ENCODE measurements around the gene TMEM209. TPM values are rescaled to one million over a fixed set of nuclear protein-coding genes. Genes with fewer than 3 reads are reported as not detected.
A peak's percentile ranks its signal among the peaks of the same experiment; 100 is the strongest.

TMEM209 gene
- total RNA-seq, 2 donors from 2014 or later = 39.9 to 47.0 TPM

DNA sequence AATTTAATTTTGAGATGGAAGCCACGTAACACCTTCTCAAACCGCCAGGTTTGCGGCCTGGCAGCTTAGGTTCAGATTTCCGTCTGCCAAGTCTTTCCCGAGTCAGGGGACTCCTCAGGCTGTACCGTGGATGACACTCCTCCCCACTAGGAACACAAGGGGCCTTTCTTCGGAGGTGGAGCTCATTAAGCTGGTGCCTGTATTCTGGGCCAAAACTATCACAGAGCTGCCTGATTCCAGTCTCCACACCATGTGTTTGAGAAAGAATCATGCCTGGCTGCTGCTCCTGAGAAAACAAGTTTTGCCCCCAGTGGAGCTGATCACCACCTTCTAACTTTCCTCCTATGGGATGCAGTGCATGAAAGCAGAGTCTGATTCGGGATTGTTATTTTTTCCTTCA lies 44.8 kb downstream of the TMEM209 start:
- no peak for ATAC-seq (replicated peaks)
- H3K36me3 Mint-ChIP-seq (ENCODE audit: low read depth) = peaks cover 76% of the 10 kb centered on the region
- H3K9me3 Mint-ChIP-seq = no peaks in the 10 kb centered on the region
- no peak overlapping the region for H3K4me3 Mint-ChIP-seq
- H3K27ac Mint-ChIP-seq = no peak overlapping the region
- H3K4me1 Mint-ChIP-seq = peaks cover 7% of the 10 kb centered on the region
- H3K27me3 Mint-ChIP-seq = no peaks in the 10 kb centered on the region

DNA sequence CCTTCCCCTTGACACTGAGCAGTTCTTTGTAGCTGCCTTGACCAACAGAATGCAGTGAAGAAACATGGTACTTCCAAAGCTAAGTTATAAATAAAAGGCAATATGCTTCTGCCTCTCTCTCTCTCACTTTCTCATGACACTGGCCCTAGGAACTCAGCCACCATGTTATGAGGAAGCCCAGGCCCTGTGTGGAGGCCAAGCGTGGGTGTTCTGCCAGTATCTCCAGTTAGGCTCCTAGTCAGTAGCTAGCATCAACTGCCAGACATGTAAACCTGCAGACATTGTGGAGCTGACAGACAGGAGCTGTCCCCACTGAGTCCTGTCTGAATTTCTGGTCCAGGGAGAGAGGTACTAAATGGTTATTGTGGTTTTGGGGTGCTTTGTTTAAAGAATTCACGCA lies 45.2 kb downstream of the TMEM209 start:
- Mint-ChIP-seq H3K27me3 (no peaks in the 10 kb centered on the region), H3K27ac (no peak overlapping the region), H3K4me1 (peaks cover 7% of the 10 kb centered on the region), H3K36me3 (ENCODE audit: low read depth) (peaks cover 72% of the 10 kb centered on the region), H3K4me3 (no peak overlapping the region), H3K9me3 (no peaks in the 10 kb centered on the region)
- ATAC-seq (replicated peaks) = no peak

DNA sequence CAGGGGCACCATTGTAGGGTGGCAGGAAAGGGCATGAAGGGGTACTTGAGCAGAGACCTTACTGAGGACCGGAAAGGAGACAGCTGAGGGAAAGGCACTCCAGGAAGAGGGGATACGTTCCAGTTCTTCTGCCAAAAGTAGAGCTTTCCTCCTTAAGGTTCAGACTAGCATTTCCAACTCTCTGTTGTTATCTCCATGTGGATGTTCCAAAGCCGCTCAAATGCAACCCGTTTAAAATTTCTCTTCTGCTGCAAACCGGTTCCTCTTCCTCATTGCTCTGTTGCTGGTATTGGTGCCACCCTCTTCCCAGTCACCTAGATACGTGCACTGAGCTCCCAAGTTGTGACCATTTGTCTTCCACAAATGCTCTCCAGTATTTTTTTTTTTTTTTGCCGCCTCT lies 47.5 kb downstream of the TMEM209 start:
- no peaks in the 10 kb centered on the region for H3K27me3 Mint-ChIP-seq
- no peak overlapping the region for H3K27ac Mint-ChIP-seq
- H3K9me3 Mint-ChIP-seq = no peaks in the 10 kb centered on the region
- H3K4me3 Mint-ChIP-seq = no peak overlapping the region
- peaks cover under 1% of the 10 kb centered on the region for H3K4me1 Mint-ChIP-seq
- peaks cover 50% of the 10 kb centered on the region for H3K36me3 Mint-ChIP-seq (ENCODE audit: low read depth)
- ATAC-seq (replicated peaks) = no peak

DNA sequence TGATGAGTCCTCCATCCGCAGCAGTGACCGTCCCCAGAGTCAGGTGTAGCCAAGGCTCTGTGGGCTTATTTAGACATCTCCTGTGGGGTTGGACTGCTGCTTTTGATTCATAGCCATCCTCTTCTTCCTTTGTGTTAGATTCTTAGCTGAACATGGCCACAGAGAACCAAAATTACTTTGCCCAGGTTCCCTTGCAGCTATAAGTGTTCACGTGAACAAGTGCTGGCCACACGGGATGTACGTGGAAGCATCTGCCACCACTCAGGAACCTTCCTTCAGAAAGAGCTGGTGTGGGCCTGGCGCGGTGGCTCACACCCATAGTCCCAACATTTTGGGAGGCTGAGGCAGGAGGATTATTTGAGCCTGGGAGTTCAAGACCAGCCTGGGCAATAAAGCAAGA lies 49.1 kb downstream of the TMEM209 start:
- no peak overlapping the region for H3K4me3 Mint-ChIP-seq
- H3K27ac Mint-ChIP-seq = no peak overlapping the region
- no peaks in the 10 kb centered on the region for H3K9me3 Mint-ChIP-seq
- H3K27me3 Mint-ChIP-seq = no peaks in the 10 kb centered on the region
- peaks cover 34% of the 10 kb centered on the region for H3K36me3 Mint-ChIP-seq (ENCODE audit: low read depth)
- ATAC-seq (replicated peaks) = no peak
- no peaks in the 10 kb centered on the region for H3K4me1 Mint-ChIP-seq

DNA sequence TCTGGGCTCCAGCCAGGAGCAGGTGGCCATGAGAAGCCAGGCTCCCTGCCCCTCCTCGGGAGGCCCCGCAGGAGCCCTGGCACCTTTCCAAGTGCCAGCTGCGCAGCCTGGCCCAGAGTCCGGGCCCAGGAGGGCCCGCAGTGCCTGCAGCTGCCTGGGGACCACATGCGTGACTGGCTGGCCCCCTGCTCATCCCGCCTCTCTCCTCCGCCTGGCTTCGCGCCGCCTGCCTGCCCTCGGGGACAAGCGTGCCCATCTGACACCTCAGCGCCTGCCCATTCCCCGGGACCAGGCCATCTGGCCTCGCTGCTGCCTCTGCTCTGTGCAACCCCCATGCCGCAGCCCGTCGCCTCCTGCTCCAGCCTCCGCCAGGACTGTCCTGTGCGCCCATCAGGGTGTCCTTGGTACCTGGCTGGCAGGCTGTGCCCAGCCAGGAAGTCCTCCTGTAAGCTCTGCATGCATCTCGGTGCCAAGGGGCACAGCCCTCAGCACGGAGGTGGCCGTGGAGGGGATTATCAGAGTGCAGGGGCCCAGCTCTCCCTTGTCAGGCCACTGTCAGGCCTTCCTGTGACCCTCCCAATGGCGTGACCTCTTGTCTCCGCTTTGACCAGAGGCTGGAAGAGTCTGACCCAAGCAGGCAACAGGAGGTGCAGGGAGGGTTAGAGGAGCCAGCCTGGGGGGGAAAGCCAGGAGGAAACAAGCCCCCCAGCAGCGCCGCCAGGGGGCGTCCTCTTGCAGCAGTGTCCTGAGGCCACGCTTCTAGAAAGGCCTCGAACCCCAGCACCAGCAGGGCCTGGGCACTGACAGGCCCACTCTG lies 50.5 kb downstream of the TMEM209 start:
- Mint-ChIP-seq H3K4me1 (no peaks in the 10 kb centered on the region), H3K9me3 (no peaks in the 10 kb centered on the region), H3K4me3 (no peak overlapping the region), H3K27me3 (no peaks in the 10 kb centered on the region), H3K36me3 (ENCODE audit: low read depth) (peaks cover 20% of the 10 kb centered on the region), H3K27ac (no peak overlapping the region)
- no peak for ATAC-seq (replicated peaks)

DNA sequence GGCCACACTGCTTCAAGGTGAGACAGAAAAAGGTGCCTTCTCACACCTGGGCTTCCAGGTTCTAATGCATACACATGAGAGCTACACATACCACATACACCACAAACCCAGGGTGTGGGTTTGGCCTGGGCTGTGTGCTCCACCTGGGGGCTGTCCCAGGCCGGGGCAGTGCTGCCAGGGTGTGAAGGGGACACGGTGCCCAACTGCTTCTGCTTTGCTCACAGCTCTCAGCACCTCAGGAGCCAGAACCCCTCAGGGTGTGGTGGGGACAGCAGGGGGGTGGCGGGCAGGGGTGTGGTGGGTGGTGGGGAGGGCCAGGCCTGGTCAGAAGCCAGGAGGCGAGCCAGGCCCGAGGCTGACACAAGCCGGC lies 51.1 kb downstream of the TMEM209 start:
- H3K27me3 Mint-ChIP-seq = no peaks in the 10 kb centered on the region
- H3K4me3 Mint-ChIP-seq = no peak overlapping the region
- H3K9me3 Mint-ChIP-seq = no peaks in the 10 kb centered on the region
- H3K36me3 Mint-ChIP-seq (ENCODE audit: low read depth) = peaks cover 14% of the 10 kb centered on the region
- no peaks in the 10 kb centered on the region for H3K4me1 Mint-ChIP-seq
- ATAC-seq (replicated peaks) = no peak
- no peak overlapping the region for H3K27ac Mint-ChIP-seq

DNA sequence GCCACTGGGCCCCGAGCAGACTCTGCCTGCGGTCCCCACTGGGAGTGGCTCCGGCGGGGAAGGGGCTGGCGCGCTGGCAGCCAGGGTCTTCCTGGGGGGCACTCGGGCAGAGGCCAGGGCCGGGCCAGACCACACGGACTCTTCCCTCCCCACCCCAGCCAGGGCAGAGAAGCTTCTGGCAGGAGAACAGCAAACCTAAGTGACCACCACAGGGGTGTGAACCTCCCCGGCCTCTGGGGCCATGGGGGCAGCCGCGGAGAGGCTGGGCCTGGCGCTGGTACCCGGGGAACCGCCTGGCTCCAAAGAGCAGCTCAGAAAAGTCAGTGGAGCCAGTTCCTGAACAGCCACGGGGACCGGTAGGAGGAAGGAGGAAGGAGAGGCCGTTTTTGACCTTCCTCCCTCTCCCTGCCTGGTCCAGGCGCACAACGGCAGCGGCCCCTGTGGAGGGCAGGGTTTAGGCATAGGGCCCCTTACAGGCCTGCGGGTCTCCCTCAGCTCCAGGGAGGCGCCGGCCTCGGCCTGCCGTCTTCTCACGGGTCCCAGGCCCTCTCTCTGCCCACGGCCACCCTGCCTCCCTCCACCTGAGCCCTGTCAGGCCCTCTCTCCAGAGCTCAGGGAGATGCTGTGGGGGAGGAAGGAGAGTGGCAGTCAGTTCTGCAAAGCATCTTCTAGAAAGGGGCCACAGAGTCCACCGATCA lies 51.8 kb downstream of the TMEM209 start:
- H3K36me3 Mint-ChIP-seq (ENCODE audit: low read depth) = peaks cover 7% of the 10 kb centered on the region
- no peaks in the 10 kb centered on the region for H3K4me1 Mint-ChIP-seq
- H3K27me3 Mint-ChIP-seq = no peaks in the 10 kb centered on the region
- no peak overlapping the region for H3K27ac Mint-ChIP-seq
- H3K9me3 Mint-ChIP-seq = no peaks in the 10 kb centered on the region
- no peak overlapping the region for H3K4me3 Mint-ChIP-seq
- ATAC-seq (replicated peaks) = no peak

DNA sequence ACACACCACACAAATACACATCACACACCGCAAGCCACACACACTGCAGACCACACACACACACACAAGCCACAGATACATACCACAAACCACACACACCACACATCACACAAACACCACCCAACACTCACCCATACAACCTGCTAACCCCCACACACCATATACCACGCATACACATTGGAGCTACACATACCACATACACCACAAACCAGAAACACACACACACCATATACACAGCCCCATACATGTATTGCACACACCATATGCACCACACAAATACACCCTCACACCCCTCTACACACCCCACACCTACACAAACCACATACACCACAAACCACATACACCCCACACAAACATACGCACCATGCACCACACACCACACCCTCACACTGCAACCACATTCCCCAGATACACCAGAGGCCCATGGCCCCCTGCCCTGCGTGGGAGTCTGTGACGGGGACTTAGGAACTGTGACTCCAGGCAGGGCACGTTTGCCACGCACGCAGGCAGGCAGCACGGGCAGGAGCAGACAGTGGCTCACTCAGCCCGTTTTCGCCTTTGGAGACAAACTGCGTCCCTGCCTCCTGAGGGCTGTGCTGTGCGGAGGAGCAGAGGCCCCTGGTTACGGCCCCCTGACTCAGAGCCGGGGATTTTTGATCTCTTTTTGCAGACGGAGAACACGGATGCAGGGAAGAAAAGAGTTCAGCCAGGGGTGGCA lies 52.6 kb downstream of the TMEM209 start:
- ATAC-seq (replicated peaks) = peak; percentile 30
- Mint-ChIP-seq H3K4me3 (no peak overlapping the region), H3K27me3 (no peaks in the 10 kb centered on the region), H3K27ac (no peak overlapping the region), H3K4me1 (no peaks in the 10 kb centered on the region), H3K36me3 (ENCODE audit: low read depth) (peaks cover under 1% of the 10 kb centered on the region), H3K9me3 (no peaks in the 10 kb centered on the region)

DNA sequence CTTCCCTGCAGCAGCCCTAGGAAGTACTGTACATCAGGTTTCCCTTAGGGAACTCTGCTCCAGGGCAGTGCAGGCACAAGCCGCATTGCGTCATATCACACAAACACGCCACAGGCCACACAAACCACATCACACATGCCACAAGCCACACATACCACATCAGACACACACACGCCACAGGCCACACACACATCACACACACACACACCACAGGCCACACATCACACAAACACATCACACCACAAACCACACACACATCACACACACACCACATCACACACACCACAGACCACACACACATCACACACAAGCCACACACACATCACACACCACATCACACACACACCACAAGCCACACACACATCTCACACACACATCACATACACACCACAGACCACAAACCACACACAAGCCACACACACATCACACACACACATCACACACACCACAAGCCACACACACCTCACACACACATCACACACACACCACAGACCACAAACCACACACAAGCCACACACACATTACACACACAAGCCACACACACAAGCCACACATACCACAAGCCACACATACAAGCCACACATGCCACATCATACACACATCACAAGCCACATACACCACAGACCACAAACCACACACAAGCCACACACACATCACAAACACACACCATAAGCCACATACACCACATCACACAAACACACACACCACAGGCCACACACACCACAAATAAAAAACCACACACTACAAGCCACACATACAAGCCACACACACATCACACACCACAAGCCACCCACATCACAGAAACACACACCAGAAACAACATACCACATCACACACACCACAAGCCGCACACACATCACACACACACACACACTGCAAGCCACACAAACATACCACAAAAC lies 53.4 kb downstream of the TMEM209 start:
- Mint-ChIP-seq H3K27ac (no peak overlapping the region), H3K4me1 (no peaks in the 10 kb centered on the region), H3K9me3 (no peaks in the 10 kb centered on the region), H3K27me3 (no peaks in the 10 kb centered on the region), H3K36me3 (ENCODE audit: low read depth) (no peaks in the 10 kb centered on the region), H3K4me3 (no peak overlapping the region)
- peak; percentile 59 for ATAC-seq (replicated peaks)

DNA sequence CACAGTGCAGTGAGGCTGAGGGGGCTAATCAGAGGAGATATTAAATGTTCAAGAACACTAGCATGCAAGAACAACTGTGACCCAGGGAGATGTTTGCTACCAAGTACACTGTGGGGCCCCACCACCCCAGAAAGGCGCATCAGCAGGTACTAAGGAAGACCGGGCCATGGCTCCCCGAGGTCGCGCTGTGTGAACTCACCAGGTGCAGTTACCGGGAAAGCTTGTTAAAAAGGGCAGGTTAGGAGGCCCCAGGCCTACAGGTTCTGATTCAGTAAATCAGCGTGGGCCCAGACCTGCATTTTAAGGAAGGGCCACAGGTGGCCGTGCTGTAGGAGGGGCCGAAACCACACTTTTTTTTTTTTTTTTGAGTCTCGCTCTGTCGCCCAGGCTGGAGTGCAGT lies 54.6 kb downstream of the TMEM209 start:
- H3K4me3 Mint-ChIP-seq = no peak overlapping the region
- H3K27me3 Mint-ChIP-seq = no peaks in the 10 kb centered on the region
- no peak overlapping the region for H3K27ac Mint-ChIP-seq
- H3K9me3 Mint-ChIP-seq = no peaks in the 10 kb centered on the region
- H3K36me3 Mint-ChIP-seq (ENCODE audit: low read depth) = no peaks in the 10 kb centered on the region
- H3K4me1 Mint-ChIP-seq = no peaks in the 10 kb centered on the region
- ATAC-seq (replicated peaks) = no peak

DNA sequence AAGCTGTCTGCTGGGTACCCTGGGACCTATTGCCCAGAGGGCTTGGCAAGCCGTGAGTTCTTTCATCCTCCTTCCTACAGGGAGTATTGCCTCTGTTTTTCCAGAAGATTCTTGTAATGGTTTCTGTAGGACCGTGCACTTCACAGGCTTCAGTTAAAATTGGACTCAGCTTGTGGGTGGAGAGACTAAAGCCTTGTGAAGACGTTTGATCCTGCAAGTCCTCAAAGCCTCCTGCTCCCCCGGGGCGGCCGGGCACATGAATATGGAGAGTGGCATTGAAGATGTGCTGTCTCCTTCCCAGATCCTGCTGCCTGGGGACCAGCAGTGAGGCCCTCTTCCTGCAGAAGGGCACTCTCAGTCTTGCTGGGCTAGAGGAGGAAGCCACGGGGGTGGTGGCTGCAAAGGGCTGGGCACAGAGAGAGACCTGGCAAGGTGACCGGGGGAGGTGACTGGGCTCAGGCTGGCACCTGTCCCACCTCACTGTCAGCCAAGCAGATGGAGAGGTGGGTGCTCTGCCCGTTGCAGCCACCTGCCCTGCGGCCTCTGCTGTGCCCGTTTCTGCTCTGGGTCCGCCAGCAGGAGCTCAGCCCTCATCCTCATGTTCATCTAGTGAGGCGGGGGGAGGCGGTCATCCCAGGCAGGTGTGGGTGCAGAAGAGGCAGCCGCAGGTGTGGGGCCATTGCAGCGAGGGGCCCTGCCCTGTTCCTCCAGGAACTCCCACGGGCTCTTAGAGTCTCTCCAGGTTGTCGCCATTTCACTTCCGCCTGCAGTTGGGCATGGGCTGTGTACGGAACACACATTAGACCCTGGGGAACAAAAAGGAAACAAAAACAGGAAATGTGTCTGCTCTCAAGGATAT lies 55.7 kb downstream of the TMEM209 start:
- Mint-ChIP-seq H3K9me3 (no peaks in the 10 kb centered on the region), H3K27ac (no peak overlapping the region), H3K36me3 (ENCODE audit: low read depth) (no peaks in the 10 kb centered on the region), H3K27me3 (no peaks in the 10 kb centered on the region), H3K4me3 (no peak overlapping the region), H3K4me1 (no peaks in the 10 kb centered on the region)
- no peak for ATAC-seq (replicated peaks)

DNA sequence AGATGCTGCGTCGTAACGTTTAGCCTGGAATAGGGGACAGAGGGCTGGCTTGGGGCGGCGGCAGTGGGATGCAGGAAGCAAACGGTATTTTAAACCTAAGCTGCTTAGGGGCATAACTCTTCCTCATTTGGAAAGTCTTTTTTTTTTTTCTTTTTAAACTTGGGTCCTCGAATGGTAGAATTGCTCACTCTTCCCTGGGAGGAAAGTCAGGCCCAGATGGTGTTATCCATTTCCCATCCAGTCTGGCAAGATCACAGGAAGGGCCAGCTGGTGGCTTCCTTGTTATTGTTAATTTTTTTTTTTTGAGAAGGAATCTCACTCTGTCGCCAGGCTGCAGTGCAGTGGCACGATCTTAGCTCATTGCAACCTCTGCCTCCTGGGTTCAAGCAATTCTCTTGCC lies 56.6 kb downstream of the TMEM209 start:
- Mint-ChIP-seq H3K9me3 (no peaks in the 10 kb centered on the region), H3K27ac (no peak overlapping the region), H3K4me3 (no peak overlapping the region), H3K27me3 (no peaks in the 10 kb centered on the region), H3K4me1 (no peaks in the 10 kb centered on the region), H3K36me3 (ENCODE audit: low read depth) (no peaks in the 10 kb centered on the region)
- ATAC-seq (replicated peaks) = no peak

DNA sequence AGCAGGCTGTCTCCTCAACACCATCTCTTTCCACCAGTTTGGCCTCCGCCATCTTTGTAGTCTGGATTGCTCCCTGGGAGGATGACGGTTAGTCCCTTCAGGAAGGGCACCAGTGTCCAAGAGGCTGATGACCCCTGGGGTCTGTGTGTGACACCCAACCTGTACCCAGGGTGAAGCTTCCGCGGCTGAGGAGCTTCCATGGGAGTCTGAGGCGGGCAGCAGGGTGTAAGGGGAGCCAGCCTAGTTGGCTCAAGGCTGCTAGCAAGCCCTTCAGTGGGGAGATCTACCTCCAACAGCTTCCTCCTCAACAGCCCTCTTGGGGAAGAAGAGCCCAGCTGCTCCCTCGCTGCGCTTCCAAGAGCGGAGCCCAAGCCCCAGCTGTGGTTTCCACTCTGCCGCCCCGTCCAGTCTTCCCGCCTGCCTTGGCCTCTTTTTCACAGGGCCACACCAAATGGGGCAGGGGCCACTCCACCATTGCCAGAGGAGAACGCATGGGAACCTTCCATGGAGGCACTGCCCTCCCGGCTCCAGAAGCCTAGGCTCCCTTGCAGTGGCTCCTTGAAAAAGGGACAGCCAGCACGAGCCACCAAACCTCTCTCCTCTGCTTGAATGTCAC lies 57.4 kb downstream of the TMEM209 start:
- H3K27me3 Mint-ChIP-seq = no peaks in the 10 kb centered on the region
- ATAC-seq (replicated peaks) = no peak

More for the DNA sequence above, 57.4 kb downstream of the TMEM209 start:
- H3K4me1 Mint-ChIP-seq = no peaks in the 10 kb centered on the region
- H3K36me3 Mint-ChIP-seq (ENCODE audit: low read depth) = no peaks in the 10 kb centered on the region
- H3K27ac Mint-ChIP-seq = no peak overlapping the region
- H3K4me3 Mint-ChIP-seq = no peak overlapping the region
- no peaks in the 10 kb centered on the region for H3K9me3 Mint-ChIP-seq
